Right atrium auricular region (tissue), 2 donors: ENCODE data around the gene CDC42SE1. TPM values are rescaled to one million over a fixed set of nuclear protein-coding genes. Genes with fewer than 3 reads are reported as not detected.

Source experiments
- DNase-seq: peaks from one replicate; pipeline ENCODE4 v3.0.0-alpha.2; 2019; ENCODE audit warnings: low spot score
- H3K27ac ChIP-seq, 2 donors: fragments of 200-600 bp; sonication (generic); 1 replicate in 1 of 2; 2 replicates in 1 of 2; pipeline ENCODE4 v1.5.1; 2016 to 2019
- H3K27me3 ChIP-seq, 2 donors: fragments of 200-600 bp; sonication (generic); one replicate each; pipeline versions ENCODE4 v1.5.1 to v1.6.0; 2017 to 2019
- H3K36me3 ChIP-seq: fragments of 200-600 bp; sonication (generic); one replicate; pipeline ENCODE4 v1.5.1; 2016
- H3K4me1 ChIP-seq, 2 donors: fragments of 200-600 bp; sonication (generic); one replicate each; pipeline versions ENCODE4 v1.5.1 to v1.6.0; 2017 to 2019
- H3K4me3 ChIP-seq, 2 donors: fragments of 200-600 bp; sonication (generic); 1 replicate in 1 of 2; 2 replicates in 1 of 2; pipeline ENCODE4 v1.5.1; 2017 to 2019; ENCODE audit warnings: mild to moderate bottlenecking in 1 of 2, moderate library complexity in 1 of 2
- H3K9me3 ChIP-seq, 2 donors: fragments of 200-600 bp; sonication (generic); one replicate each; pipeline ENCODE4 v1.5.1; 2019
- total RNA-seq, 2 donors: library from RNA; depleted of rRNA; stranded (reverse); fragments of >200 nt; gene quantifications; one replicate each; pipeline ENCODE4 v1.1.0, GENCODE V29; 2016
- TF ChIP-seq, protein P1 (sequence below), 2 donors: fragments of 200-600 bp; sonication (generic); IDR thresholded peaks; one replicate each; pipeline ENCODE4 v1.5.1; 2019; ENCODE audit warnings: antibody characterized with exemption in 2 of 2

Gene CDC42SE1
- total RNA-seq, 2 donors from 2014 or later = 18.2 to 37.5 TPM

DNA sequence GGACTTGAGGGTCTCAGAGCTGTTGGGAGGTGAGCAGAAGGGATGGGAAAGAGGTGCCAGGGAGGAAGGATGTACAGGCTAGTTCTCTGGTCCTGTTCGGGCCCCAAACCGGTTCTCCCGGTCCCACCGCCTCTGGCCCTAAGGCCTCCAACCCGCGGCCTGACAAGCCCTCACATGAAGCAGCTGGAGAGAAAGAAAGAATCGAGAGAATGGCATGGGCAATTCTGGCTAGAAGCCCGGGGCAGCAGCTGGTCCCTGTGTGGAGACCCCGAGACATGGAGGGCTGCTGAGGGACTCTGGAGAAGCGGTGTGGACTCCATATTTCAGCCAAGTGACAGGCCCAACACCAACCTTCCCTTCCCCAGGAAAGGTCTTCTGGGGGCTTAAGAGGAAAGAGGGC lies 730 bp downstream of the CDC42SE1 start:
- TF ChIP-seq, protein P1, sequence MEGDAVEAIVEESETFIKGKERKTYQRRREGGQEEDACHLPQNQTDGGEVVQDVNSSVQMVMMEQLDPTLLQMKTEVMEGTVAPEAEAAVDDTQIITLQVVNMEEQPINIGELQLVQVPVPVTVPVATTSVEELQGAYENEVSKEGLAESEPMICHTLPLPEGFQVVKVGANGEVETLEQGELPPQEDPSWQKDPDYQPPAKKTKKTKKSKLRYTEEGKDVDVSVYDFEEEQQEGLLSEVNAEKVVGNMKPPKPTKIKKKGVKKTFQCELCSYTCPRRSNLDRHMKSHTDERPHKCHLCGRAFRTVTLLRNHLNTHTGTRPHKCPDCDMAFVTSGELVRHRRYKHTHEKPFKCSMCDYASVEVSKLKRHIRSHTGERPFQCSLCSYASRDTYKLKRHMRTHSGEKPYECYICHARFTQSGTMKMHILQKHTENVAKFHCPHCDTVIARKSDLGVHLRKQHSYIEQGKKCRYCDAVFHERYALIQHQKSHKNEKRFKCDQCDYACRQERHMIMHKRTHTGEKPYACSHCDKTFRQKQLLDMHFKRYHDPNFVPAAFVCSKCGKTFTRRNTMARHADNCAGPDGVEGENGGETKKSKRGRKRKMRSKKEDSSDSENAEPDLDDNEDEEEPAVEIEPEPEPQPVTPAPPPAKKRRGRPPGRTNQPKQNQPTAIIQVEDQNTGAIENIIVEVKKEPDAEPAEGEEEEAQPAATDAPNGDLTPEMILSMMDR (IDR thresholded peaks at IDR 0.05) = no peak
- DNase-seq = no peak
- peaks cover 0 to 49% of the 10 kb centered on the region in 2 donors for H3K4me1 ChIP-seq
- peak overlapping the region; percentile 96 to 98 for H3K27ac ChIP-seq
- peak overlapping the region; percentile 86 to 94 for H3K4me3 ChIP-seq
- no peaks in the 10 kb centered on the region for H3K27me3 ChIP-seq
- H3K9me3 ChIP-seq = no peaks in the 10 kb centered on the region
- peaks cover 27% of the 10 kb centered on the region for H3K36me3 ChIP-seq

DNA sequence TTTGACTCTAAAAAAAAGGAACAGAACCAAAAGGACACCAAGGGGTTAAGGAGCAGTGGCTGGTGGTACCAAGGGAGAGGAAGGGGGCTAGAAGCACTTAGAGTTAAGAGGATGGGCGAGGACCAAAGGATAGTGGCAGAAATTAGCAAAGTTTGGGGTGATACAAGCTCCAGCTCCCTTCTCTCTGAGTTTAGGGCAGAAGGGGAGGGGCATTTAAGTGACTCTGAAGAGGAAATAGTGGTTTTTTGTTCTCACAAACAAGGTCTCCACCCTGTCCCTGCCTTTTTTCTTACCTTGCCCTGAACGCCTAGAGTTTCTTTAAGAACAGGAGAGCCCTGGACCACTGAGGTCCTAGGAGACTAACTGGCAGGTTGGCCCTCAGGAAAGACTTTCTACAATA lies 3.3 kb downstream of the CDC42SE1 start:
- no peak for DNase-seq
- H3K4me3 ChIP-seq = peak overlapping the region in 1 of 2 donors; percentile 1
- H3K27me3 ChIP-seq = no peaks in the 10 kb centered on the region
- no peaks in the 10 kb centered on the region for H3K9me3 ChIP-seq
- TF ChIP-seq, protein P1 (IDR thresholded peaks at IDR 0.05) = no peak
- H3K27ac ChIP-seq = peak overlapping the region; percentile 96 to 98
- H3K4me1 ChIP-seq = peaks cover 0 to 48% of the 10 kb centered on the region in 2 donors
- peaks cover 52% of the 10 kb centered on the region for H3K36me3 ChIP-seq

DNA sequence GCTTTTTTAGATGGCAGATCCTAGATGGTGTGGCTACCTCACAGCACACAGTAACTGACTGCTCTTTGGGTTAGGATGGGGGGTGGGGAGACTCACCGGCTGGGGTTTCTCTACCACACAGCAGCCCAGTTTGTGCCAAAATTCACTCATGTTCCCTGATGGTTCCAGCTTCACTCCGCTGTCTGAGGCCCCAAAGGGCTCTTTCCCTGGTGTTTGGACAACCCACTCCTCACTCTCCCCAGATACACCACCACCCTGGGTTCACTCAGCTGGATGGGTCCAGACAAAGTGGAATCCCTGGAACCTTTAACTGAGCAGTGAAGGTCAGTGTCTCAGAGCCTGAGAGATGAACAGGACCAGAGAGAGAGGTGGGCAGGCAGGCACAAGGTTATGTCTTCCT lies 3.8 kb downstream of the CDC42SE1 start:
- Histone ChIP-seq H3K4me3 (no peak overlapping the region), H3K4me1 (peaks cover 0 to 43% of the 10 kb centered on the region in 2 donors), H3K27me3 (no peaks in the 10 kb centered on the region), H3K9me3 (no peaks in the 10 kb centered on the region), H3K36me3 (peaks cover 56% of the 10 kb centered on the region), H3K27ac (peak overlapping the region; percentile 32 to 96)
- no peak for DNase-seq
- TF ChIP-seq, protein P1 (IDR thresholded peaks at IDR 0.05) = no peak

DNA sequence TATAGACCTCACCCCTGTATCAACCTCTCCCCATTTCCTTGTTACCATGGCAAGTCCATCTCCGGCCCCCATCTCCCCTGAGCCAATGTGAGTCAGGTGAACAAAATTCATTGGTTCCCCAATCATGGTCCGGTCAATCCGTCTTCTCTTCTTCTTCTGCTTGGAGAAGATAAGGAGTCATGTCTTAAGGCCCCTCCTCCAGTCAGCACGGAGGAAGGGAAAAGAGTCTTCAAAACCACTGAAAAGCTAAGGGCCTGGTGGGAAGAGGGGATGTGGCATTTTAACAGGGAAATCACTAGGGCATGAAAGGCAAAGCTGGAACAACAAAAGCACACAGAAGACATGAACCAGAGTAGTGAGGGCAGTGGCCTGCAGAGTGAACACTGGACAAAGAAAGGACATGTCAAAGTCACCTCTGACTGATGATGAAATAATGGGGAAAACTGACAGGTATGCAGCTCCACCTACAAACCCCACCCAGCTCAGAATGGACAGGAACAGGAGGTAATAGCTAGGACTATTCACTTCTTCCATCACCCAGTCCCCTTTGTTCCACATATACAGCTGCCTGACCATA lies 4.4 kb downstream of the CDC42SE1 start:
- no peak overlapping the region for H3K4me3 ChIP-seq
- H3K27me3 ChIP-seq = no peaks in the 10 kb centered on the region
- H3K27ac ChIP-seq = peak overlapping the region; percentile 32 to 96
- DNase-seq = no peak
- peaks cover 0 to 42% of the 10 kb centered on the region in 2 donors for H3K4me1 ChIP-seq
- TF ChIP-seq, protein P1 (IDR thresholded peaks at IDR 0.05) = no peak
- H3K9me3 ChIP-seq = no peaks in the 10 kb centered on the region
- H3K36me3 ChIP-seq = peaks cover 58% of the 10 kb centered on the region

DNA sequence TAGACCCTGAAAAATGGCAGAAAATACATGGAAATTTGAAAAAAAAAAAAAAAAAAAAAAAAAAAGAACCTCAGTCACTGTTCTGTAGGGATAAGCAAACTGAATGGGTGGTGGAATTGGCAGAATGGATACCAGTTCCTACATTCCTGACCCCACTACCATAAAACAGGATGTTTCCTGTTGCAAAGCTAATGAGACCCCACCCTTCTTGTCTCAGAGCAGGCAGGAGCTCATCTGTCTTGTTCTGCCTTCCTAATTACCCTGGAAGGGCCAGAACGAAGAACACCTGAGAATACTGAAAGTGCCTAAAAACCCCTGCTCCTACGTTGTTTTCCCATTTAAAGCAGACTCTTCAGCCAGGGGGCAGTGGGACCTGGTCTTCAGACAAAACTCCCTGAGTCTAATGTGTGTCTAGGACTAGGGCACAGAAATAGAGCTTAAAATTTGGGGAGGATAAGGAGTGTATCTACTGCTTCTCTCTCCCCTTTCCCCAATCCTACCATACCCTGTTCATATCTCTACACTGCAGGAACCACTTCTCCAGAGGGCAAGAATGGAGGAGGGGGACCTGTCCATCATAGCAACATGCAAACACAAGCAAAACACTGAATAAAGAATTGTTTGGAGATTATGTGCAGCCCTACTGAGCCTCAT lies 7.9 kb downstream of the CDC42SE1 start:
- Histone ChIP-seq H3K36me3 (peaks cover 58% of the 10 kb centered on the region), H3K9me3 (no peaks in the 10 kb centered on the region), H3K27ac (no peak overlapping the region), H3K4me1 (peaks cover 0 to 40% of the 10 kb centered on the region in 2 donors), H3K4me3 (no peak overlapping the region), H3K27me3 (no peaks in the 10 kb centered on the region)
- no peak for DNase-seq
- TF ChIP-seq, protein P1 (IDR thresholded peaks at IDR 0.05) = no peak
